Mesenchymal stem cell (in vitro differentiated cells and primary cell): ENCODE data around the gene FBXW11.
A peak's percentile ranks its signal among the peaks of the same experiment; 100 is the strongest.

Experiments
- DNase-seq: peaks from one replicate; pipeline ENCODE4 v3.0.0-alpha.2; 2013
- H2AFZ ChIP-seq: one replicate; pipeline ENCODE4 v1.6.1; 2013; ENCODE audit warnings: low read depth, mild to moderate bottlenecking, control low read depth, inconsistent platforms, low read length, moderate library complexity
- H2AK5ac ChIP-seq: 2 replicates; pipeline ENCODE4 v1.6.1; 2013; ENCODE audit warnings: low read length, moderate library complexity, mild to moderate bottlenecking, inconsistent platforms; ENCODE audit not compliant: severe bottlenecking
- H2BK120ac ChIP-seq: one replicate; pipeline ENCODE4 v1.6.1; 2013; ENCODE audit warnings: low read depth, mild to moderate bottlenecking, inconsistent platforms, low read length, moderate library complexity
- H2BK12ac ChIP-seq, 2 experiments: one replicate each; pipeline ENCODE4 v1.6.1; 2013; ENCODE audit warnings: inconsistent platforms in 2 of 2, low read length in 2 of 2, mild to moderate bottlenecking in 2 of 2, moderate library complexity in 2 of 2, control low read depth in 1 of 2
- H2BK15ac ChIP-seq: one replicate; pipeline ENCODE4 v1.6.1; 2013; ENCODE audit warnings: mild to moderate bottlenecking, low read depth, inconsistent platforms; ENCODE audit not compliant: poor library complexity, severe bottlenecking
- H2BK5ac ChIP-seq: 2 replicates; pipeline ENCODE4 v1.6.1; 2013; ENCODE audit warnings: low read depth, mild to moderate bottlenecking, low read length, control low read depth, inconsistent platforms; ENCODE audit not compliant: poor library complexity, severe bottlenecking
- H3K14ac ChIP-seq, 2 experiments: one replicate each; pipeline ENCODE4 v1.6.1; 2013; ENCODE audit warnings: inconsistent platforms in 2 of 2, low read length in 2 of 2, control low read depth in 1 of 2, mild to moderate bottlenecking in 1 of 2, moderate library complexity in 1 of 2
- H3K18ac ChIP-seq, 2 experiments: one replicate each; pipeline ENCODE4 v1.6.1; 2013; ENCODE audit warnings: inconsistent platforms in 2 of 2, low read length in 2 of 2, control low read depth in 1 of 2, low read depth in 1 of 2, mild to moderate bottlenecking in 1 of 2
- H3K23ac ChIP-seq, 2 experiments: one replicate each; pipeline ENCODE4 v1.6.1; 2013; ENCODE audit warnings: inconsistent platforms in 2 of 2, low read length in 2 of 2, mild to moderate bottlenecking in 2 of 2, moderate library complexity in 2 of 2, control low read depth in 1 of 2
- H3K27ac ChIP-seq: 2 replicates; pipeline ENCODE4 v1.5.1; 2013; ENCODE audit warnings: mild to moderate bottlenecking, moderate library complexity, low read length, control low read depth, inconsistent platforms; ENCODE audit not compliant: poor library complexity, severe bottlenecking
- H3K27me3 ChIP-seq, 2 experiments: 2 replicates each; pipeline versions ENCODE4 v1.6.1 to v1.7.0; 2013; ENCODE audit warnings: low read length in 2 of 2, mild to moderate bottlenecking in 2 of 2, moderate library complexity in 2 of 2, control low read depth in 1 of 2, inconsistent platforms in 1 of 2; ENCODE audit not compliant: control insufficient read depth in 1 of 2, insufficient read depth in 1 of 2
- H3K36me3 ChIP-seq, 2 experiments: 2 replicates each; pipeline versions ENCODE4 v1.6.1 to v1.7.0; 2013; ENCODE audit warnings: low read length in 2 of 2, control low read depth in 1 of 2, inconsistent platforms in 1 of 2, low read depth in 1 of 2, mild to moderate bottlenecking in 1 of 2; ENCODE audit not compliant: insufficient read depth in 2 of 2, control insufficient read depth in 1 of 2
- H3K4ac ChIP-seq, 2 experiments: one replicate each; pipeline ENCODE4 v1.6.1; 2013; ENCODE audit warnings: inconsistent platforms in 2 of 2, low read length in 2 of 2, mild to moderate bottlenecking in 2 of 2, moderate library complexity in 2 of 2, control low read depth in 1 of 2, low read depth in 1 of 2
- H3K4me1 ChIP-seq: 2 replicates; pipeline ENCODE4 v1.6.1; 2013; ENCODE audit warnings: low read depth, low read length, control low read depth; ENCODE audit not compliant: control insufficient read depth, insufficient read depth
- H3K4me2 ChIP-seq: 2 replicates; pipeline ENCODE4 v1.6.1; 2013; ENCODE audit warnings: low read length, mild to moderate bottlenecking, inconsistent platforms; ENCODE audit not compliant: poor library complexity, severe bottlenecking
- H3K4me3 ChIP-seq, 2 experiments: 2 replicates each; pipeline versions ENCODE4 v1.5.1 to v1.7.0; 2013; ENCODE audit warnings: low read length in 2 of 2, mild to moderate bottlenecking in 2 of 2, control low read depth in 1 of 2, low read depth in 1 of 2; ENCODE audit not compliant: insufficient read depth in 1 of 2
- H3K79me1 ChIP-seq: replicated peaks from 2 replicates; pipeline ENCODE4 v1.6.1; 2013; ENCODE audit warnings: mild to moderate bottlenecking, control low read depth, low read length, inconsistent platforms; ENCODE audit not compliant: poor library complexity, severe bottlenecking
- H3K9ac ChIP-seq: 2 replicates; pipeline ENCODE4 v1.7.0; 2013; ENCODE audit warnings: mild to moderate bottlenecking, low read length, moderate library complexity
- H3K9me3 ChIP-seq: 2 replicates; pipeline ENCODE4 v1.7.0; 2013; ENCODE audit warnings: mild to moderate bottlenecking, low read length; ENCODE audit not compliant: control insufficient read depth
- H4K8ac ChIP-seq: one replicate; pipeline ENCODE4 v1.6.1; 2013; ENCODE audit warnings: inconsistent platforms, mild to moderate bottlenecking, low read length, moderate library complexity
- H4K91ac ChIP-seq: one replicate; pipeline ENCODE4 v1.6.1; 2013; ENCODE audit warnings: mild to moderate bottlenecking, low read length, inconsistent platforms
- WGBS: methylation state at CpG from one replicate; pipeline ENCODE4 v1.1.7; 2013; ENCODE audit warnings: mixed read lengths; 5-methylcytosine and 5-hydroxymethylcytosine counted together

The FBXW11 gene

GRCh38 chr5:171871711-171872110, 134.7 kb downstream of the FBXW11 start:
- Histone ChIP-seq H3K23ac (no peak overlapping the region), H2AK5ac (no peak overlapping the region), H3K4me3 (no peak overlapping the region), H3K4me2 (no peak overlapping the region), H2BK12ac (no peak overlapping the region), H2BK120ac (no peak overlapping the region), H3K9me3 (no peaks in the 10 kb centered on the region), H3K4ac (no peak overlapping the region), H3K27ac (no peak overlapping the region), H3K18ac (no peak overlapping the region), H3K4me1 (peaks cover 4% of the 10 kb centered on the region), H4K91ac (no peak overlapping the region), H2BK15ac (no peak overlapping the region), H3K79me1 (peaks cover 23% of the 10 kb centered on the region), H3K36me3 (peaks cover 11 to 80% of the 10 kb centered on the region in 2 experiments), H2BK5ac (no peak overlapping the region), H3K27me3 (no peaks in the 10 kb centered on the region), H2AFZ (no peak overlapping the region), H3K14ac (no peak overlapping the region), H4K8ac (no peak overlapping the region), H3K9ac (no peak overlapping the region)
- no peak for DNase-seq
- WGBS: 92% methylated on average over 1 of the region's 1 CpG

GRCh38 chr5:171869956-171870355, 136.5 kb downstream of the FBXW11 start:
- Histone ChIP-seq H3K14ac (no peak overlapping the region), H3K4me1 (peaks cover 4% of the 10 kb centered on the region), H2BK5ac (no peak overlapping the region), H2BK12ac (no peak overlapping the region), H3K79me1 (peaks cover 32% of the 10 kb centered on the region), H3K4ac (no peak overlapping the region), H3K4me3 (no peak overlapping the region), H3K9me3 (no peaks in the 10 kb centered on the region), H2AFZ (no peak overlapping the region), H4K91ac (no peak overlapping the region), H2AK5ac (no peak overlapping the region), H3K23ac (no peak overlapping the region), H2BK120ac (no peak overlapping the region), H3K18ac (no peak overlapping the region), H2BK15ac (no peak overlapping the region), H4K8ac (no peak overlapping the region), H3K27me3 (no peaks in the 10 kb centered on the region), H3K9ac (no peak overlapping the region), H3K27ac (no peak overlapping the region), H3K36me3 (peaks cover 5 to 68% of the 10 kb centered on the region in 2 experiments), H3K4me2 (no peak overlapping the region)
- 80% methylated on average over 1 of the region's 1 CpG for WGBS
- DNase-seq: no peak

- H3K79me1 ChIP-seq: peaks cover 27% of the 10 kb centered on the region
- no peak overlapping the region for H2AFZ ChIP-seq
Measured at GRCh38 chr5:171868236-171868635, 138.2 kb downstream of the FBXW11 start.

GRCh38 chr5:171867786-171868185, 138.7 kb downstream of the FBXW11 start:
- H4K91ac ChIP-seq: no peak overlapping the region
- no peak overlapping the region for H3K18ac ChIP-seq
- no peak overlapping the region for H3K4me2 ChIP-seq
- H3K4me1 ChIP-seq: peaks cover 1% of the 10 kb centered on the region
- no peak overlapping the region for H3K14ac ChIP-seq
- no peak overlapping the region for H2AK5ac ChIP-seq
- WGBS: no CpG with 5 or more reads among the region's 1 CpG
- H2AFZ ChIP-seq: no peak overlapping the region
- peak overlapping the region; percentile 27 for H3K9ac ChIP-seq
- no peak overlapping the region for H3K4me3 ChIP-seq
- peaks cover 5 to 64% of the 10 kb centered on the region in 2 experiments for H3K36me3 ChIP-seq
- H3K27ac ChIP-seq: no peak overlapping the region
- no peaks in the 10 kb centered on the region for H3K27me3 ChIP-seq
- H4K8ac ChIP-seq: no peak overlapping the region
- H2BK120ac ChIP-seq: no peak overlapping the region
- no peak for DNase-seq
- no peak overlapping the region for H2BK5ac ChIP-seq
- H3K79me1 ChIP-seq: peaks cover 24% of the 10 kb centered on the region
- H3K9me3 ChIP-seq: no peaks in the 10 kb centered on the region
- H2BK15ac ChIP-seq: no peak overlapping the region
- H2BK12ac ChIP-seq: no peak overlapping the region
- no peak overlapping the region for H3K4ac ChIP-seq
- no peak overlapping the region for H3K23ac ChIP-seq

More at GRCh38 chr5:171868236-171868635, 138.2 kb downstream of the FBXW11 start:
- Histone ChIP-seq H2AK5ac (no peak overlapping the region), H3K14ac (no peak overlapping the region), H3K4ac (no peak overlapping the region), H3K4me3 (no peak overlapping the region), H3K36me3 (peaks cover 5 to 61% of the 10 kb centered on the region in 2 experiments), H3K23ac (no peak overlapping the region), H3K9me3 (no peaks in the 10 kb centered on the region), H3K27ac (no peak overlapping the region), H4K8ac (no peak overlapping the region), H2BK12ac (no peak overlapping the region), H2BK15ac (no peak overlapping the region), H3K27me3 (no peaks in the 10 kb centered on the region), H2BK120ac (no peak overlapping the region), H3K18ac (no peak overlapping the region), H3K4me1 (peaks cover 1% of the 10 kb centered on the region), H3K9ac (peak overlapping the region; percentile 27), H4K91ac (no peak overlapping the region), H2BK5ac (no peak overlapping the region), H3K4me2 (no peak overlapping the region)
- DNase-seq: no peak
- WGBS: 100% methylated on average over 1 of the region's 2 CpGs
